ENCODE results near the gene PLXND1.

Gene PLXND1

DNA sequence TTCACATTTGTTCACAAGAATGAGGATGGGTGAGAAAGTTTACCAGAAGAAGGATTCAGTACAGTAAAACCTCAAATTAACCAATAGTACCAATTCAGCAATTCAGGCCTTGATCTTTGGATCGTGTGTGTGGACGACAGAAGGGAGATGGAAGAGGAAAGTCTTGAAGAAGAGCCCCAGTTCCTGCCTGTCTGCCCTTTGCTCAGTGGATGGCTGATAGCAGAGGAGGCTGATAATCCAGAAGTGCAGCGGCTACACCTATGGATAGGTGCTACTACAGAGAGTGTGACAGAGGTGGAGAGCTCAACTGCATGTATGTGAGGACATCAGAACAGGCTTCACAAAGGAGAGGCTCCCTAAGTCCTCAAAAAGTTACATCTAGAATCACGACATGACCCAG, 29.2 kb upstream of the PLXND1 start:
- Mint-ChIP-seq H3K4me3 (no peak overlapping the region), H3K9me3 (peaks cover 5% of the 10 kb centered on the region), H3K36me3 (peaks cover 6% of the 10 kb centered on the region), H3K4me1 (no peaks in the 10 kb centered on the region), H3K27ac (no peak overlapping the region), H3K27me3 (peaks cover 17% of the 10 kb centered on the region)
- ATAC-seq: no peak

DNA sequence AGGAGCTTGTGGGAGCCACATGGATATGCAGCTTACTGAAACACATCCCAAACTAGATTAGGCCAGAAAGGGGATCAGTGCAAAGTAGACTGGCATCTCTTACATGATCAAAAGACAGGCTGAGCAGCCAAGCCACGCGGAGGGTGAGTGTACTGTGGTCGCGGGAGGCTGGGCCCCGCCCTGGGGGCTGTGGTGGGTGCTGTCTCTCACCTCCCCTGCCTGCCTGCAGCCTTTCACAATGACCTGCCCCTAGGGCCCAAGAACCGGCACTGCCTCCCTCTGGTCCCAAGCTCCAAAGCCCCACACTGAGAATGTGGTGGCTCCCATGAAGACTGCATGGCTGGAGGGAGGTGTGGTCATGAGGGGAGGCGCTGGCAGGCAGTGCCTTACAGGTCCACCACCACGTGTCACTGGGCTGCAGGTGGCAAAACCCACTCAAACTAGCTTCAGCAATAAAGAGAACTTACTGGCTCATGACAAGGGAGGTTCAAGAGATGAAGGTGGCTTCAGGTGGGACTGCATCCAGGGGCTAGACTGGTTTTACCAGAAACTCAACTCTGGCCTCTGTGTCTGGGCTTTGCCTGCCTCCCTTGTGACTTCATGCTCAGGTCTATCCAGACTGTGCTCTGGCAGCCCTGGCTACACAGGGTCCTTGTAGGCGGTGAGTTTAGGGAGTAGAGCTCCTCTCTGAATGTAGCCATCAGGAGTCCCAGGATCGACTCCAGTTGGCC, 27.4 kb upstream of the PLXND1 start:
- H3K27ac Mint-ChIP-seq: no peak overlapping the region
- peaks cover 6% of the 10 kb centered on the region for H3K36me3 Mint-ChIP-seq
- peaks cover 17% of the 10 kb centered on the region for H3K27me3 Mint-ChIP-seq
- H3K4me3 Mint-ChIP-seq: no peak overlapping the region
- ATAC-seq: no peak
- peaks cover 5% of the 10 kb centered on the region for H3K9me3 Mint-ChIP-seq
- H3K4me1 Mint-ChIP-seq: no peaks in the 10 kb centered on the region

DNA sequence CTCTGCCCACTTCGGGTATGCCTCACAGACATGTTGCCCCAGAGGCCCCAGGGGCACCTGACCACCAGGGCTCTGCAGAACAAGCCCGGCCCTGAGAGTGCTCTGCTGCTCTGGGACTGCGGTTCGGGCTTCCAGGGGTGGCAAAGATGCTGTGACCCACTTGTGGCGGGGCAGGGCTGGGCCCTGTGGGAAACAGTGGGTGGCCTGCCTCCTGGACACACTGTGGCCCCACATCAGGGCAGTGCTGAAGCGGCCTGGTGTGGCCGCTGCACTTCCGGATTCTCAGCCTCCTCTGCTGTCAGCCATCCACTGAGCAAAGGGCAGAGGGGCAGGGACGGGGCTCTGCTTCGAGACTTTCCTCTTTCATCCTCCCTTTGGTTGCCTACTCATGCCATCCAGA, 26.5 kb upstream of the PLXND1 start:
- Mint-ChIP-seq H3K27ac (no peak overlapping the region), H3K27me3 (peaks cover 17% of the 10 kb centered on the region), H3K4me3 (no peak overlapping the region), H3K9me3 (peaks cover 5% of the 10 kb centered on the region), H3K4me1 (peaks cover 5% of the 10 kb centered on the region), H3K36me3 (peaks cover 6% of the 10 kb centered on the region)
- no peak for ATAC-seq

DNA sequence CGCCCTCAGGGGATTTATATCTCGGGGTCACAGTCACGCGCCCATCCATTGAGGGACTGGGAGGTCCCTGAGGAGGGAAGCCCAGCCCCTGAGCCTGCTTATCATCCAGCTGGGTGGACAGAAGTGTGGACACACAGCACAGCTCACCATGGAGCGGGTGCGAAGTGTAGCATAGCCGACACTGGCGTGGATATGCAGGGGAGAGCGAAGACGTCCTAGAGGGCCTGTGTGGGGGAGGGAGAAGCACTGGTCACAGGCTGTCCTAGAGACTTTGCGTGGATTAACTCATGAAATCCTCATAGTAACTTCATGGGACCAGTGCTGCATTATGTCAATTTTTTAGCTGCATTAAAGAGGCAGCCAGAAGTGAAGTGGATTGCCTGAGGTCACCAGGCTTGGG, 26.1 kb upstream of the PLXND1 start:
- peaks cover 16% of the 10 kb centered on the region for H3K27me3 Mint-ChIP-seq

DNA sequence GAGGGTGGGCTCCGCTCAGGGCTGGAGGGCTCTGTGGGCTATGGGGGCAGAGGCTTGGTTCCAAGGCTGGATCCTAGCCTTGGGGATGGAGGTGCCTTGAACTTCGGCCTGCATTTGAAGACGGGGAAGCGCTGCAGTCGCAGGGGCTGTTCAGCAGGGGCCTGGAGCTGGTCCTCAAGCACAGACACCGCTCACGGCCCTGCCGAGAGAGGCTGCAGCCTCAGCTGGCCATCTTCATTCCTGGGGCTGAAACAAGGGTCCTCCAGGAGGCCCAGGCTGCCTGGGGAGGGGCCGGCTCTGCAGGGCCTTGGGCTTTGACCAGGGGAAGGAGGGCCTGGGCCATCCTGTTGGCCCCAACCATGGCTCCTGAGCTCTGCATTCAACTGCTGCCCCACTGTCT, 25.6 kb upstream of the PLXND1 start:
- H3K9me3 Mint-ChIP-seq: peaks cover 5% of the 10 kb centered on the region
- H3K36me3 Mint-ChIP-seq: peaks cover 6% of the 10 kb centered on the region
- peaks cover 9% of the 10 kb centered on the region for H3K4me1 Mint-ChIP-seq
- no peak for ATAC-seq
- peaks cover 11% of the 10 kb centered on the region for H3K27me3 Mint-ChIP-seq
- H3K4me3 Mint-ChIP-seq: no peak overlapping the region
- H3K27ac Mint-ChIP-seq: no peak overlapping the region

More for the DNA sequence above, 26.1 kb upstream of the PLXND1 start:
- H3K27ac Mint-ChIP-seq: no peak overlapping the region
- H3K9me3 Mint-ChIP-seq: peaks cover 5% of the 10 kb centered on the region
- peaks cover 6% of the 10 kb centered on the region for H3K36me3 Mint-ChIP-seq
- no peak overlapping the region for H3K4me3 Mint-ChIP-seq
- peaks cover 9% of the 10 kb centered on the region for H3K4me1 Mint-ChIP-seq
- no peak for ATAC-seq

DNA sequence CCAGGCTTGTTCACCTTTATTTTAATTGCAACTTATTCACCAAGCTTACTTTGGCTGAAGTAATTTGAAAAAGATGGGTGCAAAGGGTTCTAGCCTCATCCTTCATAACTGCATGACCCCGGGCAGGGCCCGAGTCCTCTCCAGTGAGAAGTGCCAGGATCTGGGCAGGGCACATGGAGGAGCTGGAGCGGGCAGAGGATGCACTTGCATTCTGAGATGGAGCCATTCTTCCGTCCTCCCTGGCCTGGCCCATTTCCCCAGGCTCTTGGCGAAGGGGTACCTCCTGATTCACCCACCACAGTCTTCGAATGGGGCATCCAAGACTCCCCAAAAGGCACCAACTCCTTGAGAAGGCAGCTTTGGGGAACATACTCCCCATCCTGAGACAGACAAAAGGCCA, 22.5 kb upstream of the PLXND1 start:
- no peak for ATAC-seq
- H3K9me3 Mint-ChIP-seq: no peaks in the 10 kb centered on the region
- H3K4me3 Mint-ChIP-seq: no peak overlapping the region
- no peaks in the 10 kb centered on the region for H3K27me3 Mint-ChIP-seq
- H3K36me3 Mint-ChIP-seq: no peaks in the 10 kb centered on the region
- H3K27ac Mint-ChIP-seq: no peak overlapping the region
- H3K4me1 Mint-ChIP-seq: peaks cover 15% of the 10 kb centered on the region

DNA sequence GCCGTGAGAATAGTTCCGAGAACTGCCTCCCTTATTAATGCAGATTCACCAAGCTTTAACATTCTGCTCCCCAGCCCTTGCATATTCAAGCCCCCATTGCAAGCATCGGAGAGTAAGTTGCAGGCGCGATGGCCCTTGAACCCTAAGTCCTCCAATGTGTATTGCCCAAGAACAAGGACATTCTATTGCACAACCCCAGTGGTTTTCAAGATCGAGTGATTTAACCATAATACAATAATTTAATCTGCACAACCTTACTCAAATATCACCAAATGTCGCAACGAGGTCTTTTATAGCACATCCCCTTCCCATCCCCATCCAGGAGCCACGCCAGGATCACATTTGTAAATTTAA, 21.7 kb upstream of the PLXND1 start:
- Mint-ChIP-seq H3K4me1 (peaks cover 15% of the 10 kb centered on the region), H3K27ac (peak overlapping the region; percentile 84), H3K36me3 (no peaks in the 10 kb centered on the region), H3K4me3 (peak overlapping the region; percentile 80), H3K27me3 (no peaks in the 10 kb centered on the region), H3K9me3 (no peaks in the 10 kb centered on the region)
- ATAC-seq: no peak

DNA sequence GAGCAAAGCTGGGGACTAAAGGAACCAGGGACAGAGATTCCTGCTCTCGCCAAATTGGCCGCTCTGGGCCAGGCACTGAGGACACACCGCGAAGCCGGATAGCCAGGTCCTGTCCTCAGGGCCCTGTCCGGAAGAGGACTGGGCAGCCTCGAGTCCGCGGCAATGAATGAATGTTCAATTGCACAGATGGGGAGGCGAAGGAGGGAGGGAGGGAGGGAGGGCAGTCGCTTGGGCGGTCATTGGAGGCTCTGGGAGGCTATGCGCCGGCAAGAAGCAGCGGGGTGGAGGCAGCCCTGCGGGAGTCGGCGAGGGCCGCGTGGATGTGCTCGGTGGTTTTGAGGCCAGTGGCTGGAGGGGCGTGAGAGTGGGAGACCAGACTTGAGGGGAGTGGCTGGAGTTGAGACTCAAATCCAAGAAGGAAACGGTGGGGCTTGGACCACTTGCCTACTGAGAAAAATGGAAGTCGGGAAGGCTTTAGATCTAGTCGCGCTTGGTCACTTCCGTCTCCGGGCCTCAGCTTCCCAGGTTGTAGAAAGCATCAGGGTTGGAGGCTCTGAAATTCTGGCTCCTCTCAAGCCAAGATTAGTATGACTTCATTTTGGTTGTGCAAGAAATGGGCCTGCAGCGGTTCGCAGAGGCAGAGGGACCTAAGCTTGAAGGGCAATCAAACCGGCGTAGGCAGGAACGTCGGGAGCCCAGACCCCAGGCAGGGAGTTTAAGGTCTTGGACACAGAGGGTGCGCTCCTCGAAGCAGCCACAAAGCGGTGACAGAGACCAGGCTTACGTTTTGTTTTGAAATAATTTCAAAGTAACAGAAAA, 21.1 kb upstream of the PLXND1 start:
- H3K4me3 Mint-ChIP-seq: peak overlapping the region; percentile 80
- H3K36me3 Mint-ChIP-seq: no peaks in the 10 kb centered on the region
- H3K4me1 Mint-ChIP-seq: peaks cover 15% of the 10 kb centered on the region
- ATAC-seq: peak; percentile 61
- no peaks in the 10 kb centered on the region for H3K9me3 Mint-ChIP-seq
- H3K27me3 Mint-ChIP-seq: no peaks in the 10 kb centered on the region
- peak overlapping the region; percentile 84 for H3K27ac Mint-ChIP-seq

DNA sequence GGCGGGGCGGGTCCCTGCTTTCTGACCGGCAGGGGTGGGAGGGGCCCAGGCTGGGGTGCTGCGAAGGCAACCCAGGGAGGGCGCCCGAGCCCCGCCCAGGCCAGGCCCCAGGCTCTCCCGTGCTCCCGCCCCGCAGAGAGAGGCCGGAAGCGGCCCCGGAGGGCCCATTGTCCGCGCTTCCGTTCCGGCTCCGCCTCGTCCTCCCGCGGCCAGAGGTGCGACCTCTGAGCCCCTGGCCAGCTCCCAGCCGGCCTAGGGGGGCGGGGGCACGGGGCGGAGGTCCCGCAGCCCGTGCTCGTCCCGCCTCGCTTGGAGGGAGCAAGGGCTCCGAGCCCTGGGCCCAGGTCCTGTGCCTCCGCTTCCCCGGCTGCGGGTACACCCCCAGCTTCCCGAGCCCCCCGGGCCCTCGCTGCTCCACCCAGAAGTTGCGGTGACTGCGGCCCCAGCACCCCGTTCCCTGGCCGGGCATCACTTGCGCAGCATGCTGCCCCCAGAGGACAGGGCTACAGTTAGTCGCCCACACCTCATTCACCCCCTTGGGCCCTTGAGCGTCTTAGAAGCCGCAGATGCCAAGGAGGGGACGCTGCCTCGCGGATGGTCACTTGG, 20.4 kb upstream of the PLXND1 start:
- no peaks in the 10 kb centered on the region for H3K27me3 Mint-ChIP-seq
- H3K4me1 Mint-ChIP-seq: peaks cover 15% of the 10 kb centered on the region
- no peaks in the 10 kb centered on the region for H3K36me3 Mint-ChIP-seq
- ATAC-seq: peak; percentile 95
- H3K9me3 Mint-ChIP-seq: no peaks in the 10 kb centered on the region
- H3K4me3 Mint-ChIP-seq: peak overlapping the region; percentile 80
- peak overlapping the region; percentile 84 for H3K27ac Mint-ChIP-seq

DNA sequence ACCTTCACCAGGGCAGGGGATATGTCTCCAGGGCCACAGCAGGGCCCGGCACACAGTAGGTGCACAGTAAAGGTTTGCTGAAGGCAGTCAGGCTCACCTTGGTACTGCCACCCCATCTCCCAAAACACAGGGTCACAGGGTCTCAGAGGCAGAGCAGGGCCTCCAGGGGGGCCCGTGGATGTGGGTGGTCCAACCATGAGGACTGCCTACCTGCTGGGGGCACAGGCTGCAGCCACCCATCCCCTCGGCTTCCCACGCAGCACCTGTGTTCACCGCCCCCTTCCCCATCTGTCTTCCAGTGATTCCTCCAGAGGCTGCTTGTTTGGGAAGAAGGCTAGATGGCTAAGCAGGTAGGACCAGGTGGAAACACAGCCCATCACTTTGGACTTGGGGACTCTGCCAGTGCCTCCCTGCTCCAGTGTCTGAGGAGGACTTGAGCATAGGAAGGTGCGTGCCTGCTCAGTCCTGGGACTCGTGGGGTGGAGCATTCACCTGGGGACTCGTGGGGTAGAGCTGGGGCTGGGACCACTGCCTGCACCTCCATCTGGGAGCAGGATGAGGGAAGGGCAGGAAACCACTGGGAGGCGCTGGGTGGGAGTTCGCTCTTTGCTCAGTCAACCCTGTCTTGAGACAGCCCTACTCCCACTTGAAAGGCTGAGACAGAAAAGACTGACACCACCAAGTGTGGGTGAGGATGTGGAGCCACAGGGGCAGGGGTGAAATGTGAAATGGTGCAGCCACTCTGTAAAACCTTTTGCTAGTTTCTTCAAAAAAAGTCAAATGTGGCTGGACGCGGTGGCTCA, 18.8 kb upstream of the PLXND1 start:
- H3K27me3 Mint-ChIP-seq: no peaks in the 10 kb centered on the region
- peak overlapping the region; percentile 34 for H3K4me3 Mint-ChIP-seq
- ATAC-seq: no peak
- H3K9me3 Mint-ChIP-seq: no peaks in the 10 kb centered on the region
- H3K4me1 Mint-ChIP-seq: peaks cover 15% of the 10 kb centered on the region
- H3K27ac Mint-ChIP-seq: peak overlapping the region; percentile 48
- no peaks in the 10 kb centered on the region for H3K36me3 Mint-ChIP-seq

DNA sequence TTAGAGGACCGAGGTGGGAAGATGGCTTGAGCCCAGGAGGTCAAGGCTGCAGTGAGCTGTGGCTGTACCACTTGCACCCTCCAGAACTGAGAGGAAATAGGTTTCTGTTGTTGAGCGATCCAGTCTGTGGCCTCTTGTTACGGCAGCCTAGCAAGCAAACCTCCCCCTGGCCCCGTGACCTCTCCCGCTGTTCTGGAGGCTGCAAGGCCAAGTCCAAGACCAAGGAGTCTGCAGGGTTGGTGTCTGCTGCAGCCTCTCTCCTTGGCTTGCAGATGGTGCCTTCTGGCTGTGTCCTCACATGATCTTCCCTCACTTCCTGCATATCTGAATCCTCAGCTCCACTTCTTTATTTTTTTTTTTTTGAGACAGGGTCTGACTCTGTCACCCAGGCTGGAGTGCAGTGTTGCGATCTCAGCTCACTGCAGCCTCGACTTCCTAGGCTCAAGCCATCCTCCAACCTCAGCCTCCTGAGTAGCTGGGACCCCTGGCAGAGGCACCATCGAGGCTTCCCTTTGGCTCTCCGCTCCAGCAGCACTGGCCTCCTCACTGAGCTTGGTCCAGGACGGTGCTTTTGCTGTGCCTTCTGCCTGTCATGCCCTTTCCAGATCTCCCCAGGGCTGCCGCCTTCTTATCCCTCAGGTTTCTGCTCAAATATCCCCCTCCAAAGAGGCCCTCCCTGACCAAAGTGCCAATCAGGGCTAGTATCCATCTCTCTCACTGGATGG, 18.0 kb upstream of the PLXND1 start:
- Mint-ChIP-seq H3K9me3 (no peaks in the 10 kb centered on the region), H3K36me3 (no peaks in the 10 kb centered on the region), H3K27ac (no peak overlapping the region), H3K4me3 (no peak overlapping the region), H3K4me1 (peaks cover 20% of the 10 kb centered on the region), H3K27me3 (no peaks in the 10 kb centered on the region)
- ATAC-seq: no peak

DNA sequence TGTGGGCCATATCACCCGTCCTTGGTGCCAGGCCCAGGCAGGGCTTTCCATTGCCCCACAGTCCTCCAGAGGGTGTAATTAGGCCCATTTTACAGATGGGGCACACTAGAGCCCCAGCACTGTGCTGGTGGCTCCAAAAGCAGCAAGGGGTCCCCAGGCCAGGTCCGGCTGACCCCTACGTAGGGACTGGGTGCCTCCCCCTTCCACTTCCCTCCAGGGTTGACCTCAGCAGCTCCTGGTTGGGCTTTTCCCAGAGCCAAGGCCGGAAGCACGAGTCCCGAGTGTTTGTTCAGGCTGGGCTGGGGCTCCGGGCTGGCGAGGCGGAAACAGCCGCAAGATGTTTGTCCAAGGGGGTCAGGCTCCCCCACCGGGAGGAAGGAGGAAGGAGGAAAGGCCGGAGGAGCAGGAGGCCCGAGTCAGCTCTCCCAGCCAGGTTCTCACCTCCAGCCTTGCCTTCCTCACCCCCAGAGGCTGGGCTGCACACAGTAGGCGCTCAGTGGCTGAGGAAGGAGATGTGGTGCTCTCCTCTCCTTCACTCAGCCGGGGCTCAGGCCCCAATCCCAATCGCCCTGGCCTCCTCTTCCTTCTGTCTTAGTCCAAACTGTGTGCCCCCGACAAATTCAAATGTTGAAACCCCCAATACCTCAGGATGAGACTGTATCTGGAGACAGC, 17.1 kb upstream of the PLXND1 start:
- no peaks in the 10 kb centered on the region for H3K9me3 Mint-ChIP-seq
- H3K27me3 Mint-ChIP-seq: peaks cover 6% of the 10 kb centered on the region
- no peaks in the 10 kb centered on the region for H3K36me3 Mint-ChIP-seq
- no peak for ATAC-seq
- no peak overlapping the region for H3K4me3 Mint-ChIP-seq
- H3K4me1 Mint-ChIP-seq: peaks cover 27% of the 10 kb centered on the region
- no peak overlapping the region for H3K27ac Mint-ChIP-seq

DNA sequence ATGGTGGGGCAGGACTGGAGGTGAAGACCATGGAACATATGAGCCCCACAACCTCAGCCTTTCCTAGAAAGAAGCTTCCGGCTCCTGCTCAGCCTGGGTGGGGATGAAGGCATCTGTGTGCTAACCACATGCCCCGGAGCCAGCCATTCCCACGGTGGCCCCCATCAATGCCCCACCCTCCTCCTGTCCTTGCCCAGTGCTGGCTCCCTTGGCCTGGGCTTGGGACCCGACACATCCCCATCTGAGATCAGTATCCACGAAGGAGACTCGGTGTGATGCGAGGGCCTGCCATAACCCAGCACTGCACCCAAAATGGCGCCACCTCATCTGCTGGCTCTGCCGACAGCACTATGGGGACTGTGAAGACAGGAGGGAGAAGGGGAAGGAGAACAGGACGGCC, 16.5 kb upstream of the PLXND1 start:
- H3K4me3 Mint-ChIP-seq: no peak overlapping the region
- peaks cover 27% of the 10 kb centered on the region for H3K4me1 Mint-ChIP-seq
- H3K36me3 Mint-ChIP-seq: no peaks in the 10 kb centered on the region
- H3K9me3 Mint-ChIP-seq: no peaks in the 10 kb centered on the region
- no peak overlapping the region for H3K27ac Mint-ChIP-seq
- H3K27me3 Mint-ChIP-seq: peaks cover 12% of the 10 kb centered on the region
- ATAC-seq: no peak

DNA sequence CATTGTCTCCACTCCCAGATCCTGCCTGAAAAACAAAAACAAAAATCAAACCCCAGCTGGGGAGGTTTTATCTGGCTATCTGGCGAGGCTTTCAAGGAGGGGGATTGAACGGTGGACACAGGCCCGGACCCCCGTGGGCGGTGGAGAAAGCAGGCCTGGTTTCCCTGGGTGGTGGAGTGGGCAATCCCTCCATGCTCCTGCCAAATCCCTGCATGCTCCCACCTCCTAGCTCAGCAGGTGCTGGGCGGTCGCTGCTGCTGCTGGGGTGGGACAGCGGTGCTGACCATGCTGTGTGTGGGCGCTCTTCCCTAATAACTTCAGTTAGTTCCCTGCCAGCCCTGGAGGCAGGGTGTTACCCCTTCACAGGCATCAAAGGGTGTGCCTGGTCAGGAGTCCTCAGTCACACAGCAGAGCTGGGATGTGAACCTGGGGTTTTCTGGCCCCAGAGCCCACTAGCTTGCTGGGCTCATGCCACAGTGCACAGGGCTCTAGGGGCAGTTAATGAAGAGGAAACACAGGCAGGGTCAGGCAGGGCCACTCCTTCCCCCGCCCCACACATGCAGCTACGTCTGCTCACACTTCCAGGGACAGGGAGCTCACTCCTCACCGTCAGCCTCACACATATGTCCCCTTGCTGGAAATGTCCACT, 15.9 kb upstream of the PLXND1 start:
- peaks cover 23% of the 10 kb centered on the region for H3K4me1 Mint-ChIP-seq
- no peak for ATAC-seq
- H3K4me3 Mint-ChIP-seq: no peak overlapping the region
- H3K27ac Mint-ChIP-seq: no peak overlapping the region
- H3K36me3 Mint-ChIP-seq: no peaks in the 10 kb centered on the region
- no peaks in the 10 kb centered on the region for H3K9me3 Mint-ChIP-seq
- H3K27me3 Mint-ChIP-seq: peaks cover 12% of the 10 kb centered on the region

Data from stimulated activated memory B cell treated with anti-CD40 and anti-IgM and Interleukin-4, amounts not matched to agents 10 μg/mL and 1 μg/mL and 100 μg/mL, for 72 hours (primary cell).